Measurements from ENCODE around the gene OSBPL6.

DNA sequence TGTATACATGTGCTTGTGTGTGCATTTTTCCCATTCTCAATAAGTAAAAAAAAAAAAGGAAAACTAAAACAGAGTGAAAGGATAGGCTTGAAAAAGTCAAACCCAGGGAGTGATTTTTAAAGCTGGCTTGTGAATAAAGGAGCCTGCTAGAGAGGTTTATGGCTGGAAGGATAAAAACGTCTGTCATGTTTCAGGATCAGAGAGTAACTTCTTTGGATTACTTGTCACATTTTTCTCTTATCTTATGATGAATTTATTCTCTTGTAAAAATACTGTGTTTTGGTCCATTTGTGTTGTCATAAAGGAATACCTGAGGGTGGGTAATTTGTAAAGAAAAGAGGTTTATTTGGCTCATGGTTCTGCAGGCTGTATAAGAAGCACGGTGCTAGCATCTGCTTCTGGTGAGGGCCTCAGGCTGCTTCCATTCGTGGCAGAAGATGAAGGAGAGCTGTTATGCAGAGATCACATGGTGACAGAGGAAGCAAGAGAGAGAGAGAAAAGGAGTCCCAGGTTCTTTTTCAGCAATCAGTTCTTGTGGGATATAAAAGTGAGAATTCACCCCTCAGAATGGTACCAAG, 89.1 kb downstream of the OSBPL6 start:
- TF ChIP-seq GLIS1 (tag by site-specific recombination; IDR thresholded peaks at IDR 0.05): no peak
- TF ChIP-seq CTCF (tag by site-specific recombination; IDR thresholded peaks at IDR 0.05): no peak
- TF ChIP-seq GLI2 (tag by site-specific recombination; IDR thresholded peaks at IDR 0.05; ENCODE audit: borderline replicate concordance, low read depth): no peak
- TF ChIP-seq, protein P1, sequence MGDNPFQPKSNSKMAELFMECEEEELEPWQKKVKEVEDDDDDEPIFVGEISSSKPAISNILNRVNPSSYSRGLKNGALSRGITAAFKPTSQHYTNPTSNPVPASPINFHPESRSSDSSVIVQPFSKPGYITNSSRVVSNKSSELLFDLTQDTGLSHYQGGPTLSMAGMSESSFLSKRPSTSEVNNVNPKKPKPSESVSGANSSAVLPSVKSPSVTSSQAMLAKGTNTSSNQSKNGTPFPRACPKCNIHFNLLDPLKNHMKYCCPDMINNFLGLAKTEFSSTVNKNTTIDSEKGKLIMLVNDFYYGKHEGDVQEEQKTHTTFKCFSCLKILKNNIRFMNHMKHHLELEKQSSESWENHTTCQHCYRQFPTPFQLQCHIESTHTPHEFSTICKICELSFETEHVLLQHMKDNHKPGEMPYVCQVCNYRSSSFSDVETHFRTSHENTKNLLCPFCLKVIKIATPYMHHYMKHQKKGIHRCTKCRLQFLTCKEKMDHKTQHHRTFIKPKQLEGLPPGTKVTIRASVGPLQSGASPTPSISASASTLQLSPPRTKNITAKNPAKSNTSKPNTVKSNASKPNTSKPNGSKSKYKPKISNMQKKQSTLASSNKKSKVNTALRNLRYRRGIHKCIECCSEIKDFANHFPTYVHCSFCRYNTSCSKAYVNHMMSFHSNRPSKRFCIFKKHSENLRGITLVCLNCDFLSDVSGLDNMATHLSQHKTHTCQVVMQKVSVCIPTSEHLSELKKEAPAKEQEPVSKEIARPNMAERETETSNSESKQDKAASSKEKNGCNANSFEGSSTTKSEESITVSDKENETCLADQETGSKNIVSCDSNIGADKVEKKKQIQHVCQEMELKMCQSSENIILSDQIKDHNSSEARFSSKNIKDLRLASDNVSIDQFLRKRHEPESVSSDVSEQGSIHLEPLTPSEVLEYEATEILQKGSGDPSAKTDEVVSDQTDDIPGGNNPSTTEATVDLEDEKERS (tag by site-specific recombination; IDR thresholded peaks at IDR 0.05): no peak
- no peak for TF ChIP-seq ZNF837 (tag by site-specific recombination; IDR thresholded peaks at IDR 0.05)
- TF ChIP-seq ZNF629 (tag by site-specific recombination; IDR thresholded peaks at IDR 0.05): no peak
- TF ChIP-seq, protein P2, sequence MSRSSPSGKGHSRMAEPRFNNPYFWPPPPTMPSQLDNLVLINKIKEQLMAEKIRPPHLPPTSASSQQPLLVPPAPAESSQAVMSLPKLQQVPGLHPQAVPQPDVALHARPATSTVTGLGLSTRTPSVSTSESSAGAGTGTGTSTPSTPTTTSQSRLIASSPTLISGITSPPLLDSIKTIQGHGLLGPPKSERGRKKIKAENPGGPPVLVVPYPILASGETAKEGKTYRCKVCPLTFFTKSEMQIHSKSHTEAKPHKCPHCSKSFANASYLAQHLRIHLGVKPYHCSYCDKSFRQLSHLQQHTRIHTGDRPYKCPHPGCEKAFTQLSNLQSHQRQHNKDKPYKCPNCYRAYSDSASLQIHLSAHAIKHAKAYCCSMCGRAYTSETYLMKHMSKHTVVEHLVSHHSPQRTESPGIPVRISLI (tag by site-specific recombination; IDR thresholded peaks at IDR 0.05): no peak
- TF ChIP-seq ZNF777 (tag by site-specific recombination; IDR thresholded peaks at IDR 0.05; ENCODE audit: borderline replicate concordance): no peak
- no peak for TF ChIP-seq SALL2 (tag by site-specific recombination; IDR thresholded peaks at IDR 0.05; ENCODE audit: borderline replicate concordance)
- no peak for TF ChIP-seq ZNF776 (tag by site-specific recombination; IDR thresholded peaks at IDR 0.05; ENCODE audit: borderline replicate concordance)
- no peak for TF ChIP-seq TRIM28 (IDR thresholded peaks at IDR 0.05; ENCODE audit: borderline replicate concordance, low read length)
- TF ChIP-seq HOXA7 (CRISPR knock-in tag; IDR thresholded peaks at IDR 0.05; ENCODE audit: borderline replicate concordance): no peak
- TF ChIP-seq SP2 (tag by site-specific recombination; IDR thresholded peaks at IDR 0.05): no peak
- TF ChIP-seq AEBP2 (tag by site-specific recombination; IDR thresholded peaks at IDR 0.05; ENCODE audit: borderline replicate concordance): no peak

Data from HEK293 (cell line).